NCI-H1048 (cell line): ENCODE measurements around the gene ETAA1.

ENCODE experiments used
- DNase-seq: peaks from one replicate; lab custom pipeline; 2025; lab: John Stamatoyannopoulos, UW

Gene ETAA1

DNA sequence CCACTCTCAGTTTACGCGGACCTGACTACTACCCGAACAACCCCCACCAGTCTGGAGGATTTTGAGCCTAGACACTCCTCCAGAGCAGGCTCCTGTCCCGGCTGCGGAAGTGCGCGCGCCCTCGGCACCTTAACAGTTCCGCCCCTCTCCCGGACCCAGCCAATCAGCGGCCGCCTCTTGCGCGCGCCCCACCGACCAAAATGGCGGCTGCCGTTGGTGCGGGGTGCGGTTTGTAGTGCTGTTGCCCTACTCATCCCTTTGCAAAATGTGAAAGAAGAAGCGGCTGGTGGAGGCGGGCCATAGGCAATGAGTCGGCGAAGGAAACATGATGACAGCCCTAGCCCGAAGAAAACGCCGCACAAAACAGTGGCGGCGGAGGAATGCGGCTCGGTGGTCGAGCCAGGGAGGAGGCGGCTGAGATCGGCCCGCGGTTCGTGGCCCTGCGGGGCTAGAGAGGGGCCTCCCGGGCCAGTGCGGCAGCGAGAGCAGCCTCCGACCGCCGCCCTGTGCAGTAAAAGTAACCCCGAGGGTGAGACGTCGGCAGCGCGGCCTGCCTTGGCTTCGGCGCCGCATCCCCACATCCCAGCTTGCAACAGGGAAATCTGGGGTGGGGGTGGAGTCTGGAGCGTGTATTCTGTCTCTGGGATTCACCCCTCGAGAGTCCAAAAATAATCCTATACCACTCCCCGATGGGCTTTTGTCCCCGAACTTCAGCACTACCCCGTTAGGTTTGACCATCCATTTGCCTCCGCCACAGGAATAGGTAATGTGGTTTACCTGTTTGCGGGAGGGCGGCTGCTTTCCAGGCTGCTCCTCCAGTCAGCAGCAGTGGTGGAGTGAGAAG, at the start of gene ETAA1:
ETAA1 (plus strand) TSS at position 191 of the 844 bp plus-strand sequence; CDS start at position 307, 116 bp downstream.
- peak; percentile 94 for DNase-seq

DNA sequence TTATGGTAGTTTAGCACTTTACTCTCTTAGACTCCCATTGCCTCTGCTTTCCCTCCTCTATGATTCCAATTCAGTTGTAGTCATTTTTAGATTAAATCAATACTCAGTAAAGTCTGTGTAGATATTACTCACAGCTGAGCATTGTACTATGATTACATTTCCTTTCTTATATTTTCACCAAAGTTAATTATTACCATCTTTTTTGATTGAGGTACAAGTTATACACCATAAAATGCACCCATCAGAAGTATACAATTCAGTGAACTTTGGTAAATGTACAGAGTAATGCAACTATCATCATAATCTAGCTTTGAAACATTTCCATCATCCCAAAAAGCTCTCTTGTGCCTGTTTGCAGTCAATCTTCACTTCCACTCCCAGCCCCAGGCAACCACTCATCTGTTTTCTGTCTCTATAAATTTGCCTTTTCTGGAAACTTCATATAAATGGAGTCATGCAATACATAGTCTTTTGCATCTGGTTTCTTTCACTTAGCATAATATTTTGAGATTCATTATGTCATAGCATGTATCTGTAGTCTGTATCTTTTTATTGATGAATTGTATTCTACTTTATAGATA, 30.2 kb upstream of the ETAA1 start:
- no peak for DNase-seq

DNA sequence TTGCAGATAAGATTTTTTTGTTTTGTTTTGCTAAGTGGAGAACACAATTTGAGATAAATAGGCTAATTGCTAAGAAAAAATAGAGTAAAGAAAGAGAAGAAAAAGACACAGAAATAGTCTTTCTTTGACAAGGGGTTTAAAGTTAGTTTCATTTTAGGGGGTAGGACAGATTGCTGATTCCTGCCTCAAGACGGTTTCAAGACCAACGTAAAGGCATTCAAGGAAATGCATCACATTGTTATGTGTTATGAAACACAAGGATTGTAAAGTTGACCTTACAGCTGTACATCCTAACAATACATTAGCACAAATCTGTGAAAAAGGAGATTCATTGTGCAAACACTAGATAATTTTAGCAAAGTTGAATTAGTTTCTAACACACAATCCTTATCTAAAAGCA, 22.7 kb upstream of the ETAA1 start:
- no peak for DNase-seq

DNA sequence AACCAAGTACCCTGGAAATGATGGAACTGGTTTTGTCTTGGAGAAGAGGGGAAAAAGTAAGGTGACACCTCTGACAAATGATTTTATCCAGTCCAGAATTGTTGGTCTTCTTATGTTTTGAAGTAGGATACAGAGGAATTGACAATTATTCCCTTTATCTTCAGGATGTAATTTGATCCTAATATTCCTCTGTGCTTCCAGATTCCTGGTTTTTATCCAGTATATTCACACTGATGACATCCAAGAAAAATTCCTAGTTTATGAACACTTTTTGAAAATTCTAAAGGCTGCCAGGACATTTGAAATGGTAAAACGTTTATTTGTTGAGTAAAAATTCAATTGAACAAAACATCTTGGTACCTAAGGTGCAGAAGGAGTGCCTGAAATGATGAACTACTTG, 22.2 kb upstream of the ETAA1 start:
- DNase-seq: no peak

DNA sequence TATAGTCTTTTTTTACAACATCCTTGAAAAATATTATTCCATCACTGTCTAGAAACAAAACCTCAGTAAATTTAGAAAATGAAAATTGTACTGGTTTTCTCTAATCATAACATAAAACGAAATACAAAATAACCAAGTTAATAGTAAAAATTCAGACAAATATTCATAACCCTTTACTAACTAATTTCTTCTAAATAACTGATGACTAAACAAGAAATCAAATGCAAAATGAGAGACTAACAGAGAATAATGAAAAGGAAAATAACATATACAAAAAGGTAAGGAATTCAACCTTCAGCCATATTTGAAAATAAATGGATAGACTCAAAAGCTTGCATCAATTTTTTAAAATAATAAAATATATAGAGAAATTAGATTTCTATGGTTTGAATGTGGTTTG, 18.6 kb upstream of the ETAA1 start:
- DNase-seq: no peak

DNA sequence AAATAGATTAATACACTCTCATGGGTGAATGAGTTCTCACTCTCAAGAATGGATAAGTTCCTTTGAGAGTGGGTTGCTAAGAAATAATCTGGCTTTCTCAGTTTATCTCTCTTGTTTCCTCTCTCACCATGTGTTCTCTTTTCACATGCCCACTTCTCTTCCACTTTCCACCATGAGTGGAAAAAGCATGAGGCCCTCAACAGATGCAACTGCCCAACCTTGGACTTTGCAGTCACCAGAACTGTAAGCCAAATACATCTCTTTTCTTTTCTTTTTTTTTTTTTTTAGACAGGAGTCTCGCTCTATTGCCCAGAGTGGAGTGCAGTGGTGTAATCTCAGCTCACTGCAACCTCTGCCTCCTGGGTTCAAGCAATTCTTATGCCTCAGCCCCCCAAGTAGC, 18.1 kb upstream of the ETAA1 start:
- no peak for DNase-seq

DNA sequence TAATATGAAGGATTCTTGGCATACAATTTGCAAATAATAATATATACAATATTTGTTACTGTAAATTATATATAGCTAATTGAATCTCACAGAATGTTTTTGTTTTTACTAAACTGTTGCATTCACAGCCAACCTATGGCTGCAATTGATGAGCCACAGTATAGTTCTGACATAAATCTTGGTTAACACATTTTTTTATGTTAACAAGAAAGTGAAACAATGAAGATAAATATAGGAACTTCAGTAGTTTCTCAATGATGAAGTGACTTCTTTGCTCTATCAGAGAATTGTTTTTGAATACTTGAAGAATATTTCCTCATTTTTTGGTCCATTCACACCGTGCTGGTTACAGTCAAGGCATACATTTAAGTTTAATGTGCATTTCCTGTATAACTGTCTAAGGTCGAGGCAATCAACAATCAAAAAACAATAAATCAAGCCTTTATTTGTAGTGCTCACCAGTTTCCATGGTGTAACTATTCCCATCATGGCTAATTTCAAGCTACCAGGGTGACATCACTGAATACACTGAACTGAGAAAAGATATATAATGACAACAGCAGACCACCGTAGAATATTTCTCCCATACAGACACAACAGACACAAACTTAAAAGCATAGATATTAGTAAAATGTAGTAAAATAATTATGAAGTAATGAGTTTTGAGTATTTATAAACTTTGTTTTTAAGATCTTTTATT, 12.9 kb upstream of the ETAA1 start:
- no peak for DNase-seq

DNA sequence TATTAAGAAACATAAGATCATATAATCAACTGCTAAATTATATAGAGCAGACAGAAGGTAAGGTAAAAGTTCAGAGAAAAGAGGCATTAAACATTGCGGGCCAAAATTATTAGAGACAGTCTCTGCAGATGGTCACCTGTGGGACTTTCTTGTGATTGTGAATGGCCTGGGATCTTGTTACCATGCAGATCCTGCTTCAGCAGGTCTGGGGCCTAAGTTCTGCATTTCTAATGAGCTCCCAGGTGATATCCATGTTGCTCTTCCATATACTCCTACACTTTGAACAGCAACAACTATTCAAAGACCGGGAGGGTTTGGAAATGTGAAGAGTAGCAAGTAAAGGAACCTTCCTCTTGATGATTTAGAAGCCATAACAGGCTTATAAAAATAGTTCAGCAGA, 8.5 kb upstream of the ETAA1 start:
- no peak for DNase-seq

DNA sequence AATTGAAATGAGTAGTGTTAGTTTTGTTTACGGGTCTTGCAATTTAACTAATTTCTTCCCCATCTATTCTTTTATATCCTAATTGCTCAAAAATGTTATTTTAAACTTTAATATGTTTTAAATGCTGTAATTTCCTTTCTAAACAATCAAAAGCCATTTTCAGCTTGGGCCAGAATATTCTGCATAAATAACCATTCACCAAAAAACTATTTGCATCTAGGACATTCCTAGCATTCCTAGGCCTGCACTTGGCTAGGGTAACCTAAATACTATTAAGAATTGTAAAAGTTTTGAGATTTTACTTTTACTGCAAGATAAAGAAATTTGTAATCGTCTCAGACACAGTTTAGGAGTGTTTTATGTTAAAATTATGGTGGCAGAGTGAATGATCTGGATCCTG, 7.8 kb upstream of the ETAA1 start:
- no peak for DNase-seq

DNA sequence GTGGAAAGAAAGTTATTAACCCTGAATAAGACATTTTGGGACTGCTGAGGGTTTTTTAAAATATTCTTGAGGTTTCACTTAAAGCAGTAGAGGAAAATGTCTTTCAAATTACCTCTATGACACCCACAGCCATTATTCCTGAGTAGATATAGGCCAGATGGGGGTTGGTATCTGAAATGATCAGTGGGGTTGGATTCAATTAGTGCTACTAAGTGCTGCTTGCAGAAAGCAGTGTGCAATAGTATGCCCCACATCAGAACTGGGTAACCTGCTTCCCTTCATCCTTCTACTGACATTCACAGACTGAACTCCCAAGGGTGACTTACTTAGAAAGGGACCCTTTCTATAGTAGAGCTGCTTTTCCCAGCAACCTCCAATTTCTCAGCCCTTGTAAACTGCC, 7.3 kb upstream of the ETAA1 start:
- DNase-seq: no peak

DNA sequence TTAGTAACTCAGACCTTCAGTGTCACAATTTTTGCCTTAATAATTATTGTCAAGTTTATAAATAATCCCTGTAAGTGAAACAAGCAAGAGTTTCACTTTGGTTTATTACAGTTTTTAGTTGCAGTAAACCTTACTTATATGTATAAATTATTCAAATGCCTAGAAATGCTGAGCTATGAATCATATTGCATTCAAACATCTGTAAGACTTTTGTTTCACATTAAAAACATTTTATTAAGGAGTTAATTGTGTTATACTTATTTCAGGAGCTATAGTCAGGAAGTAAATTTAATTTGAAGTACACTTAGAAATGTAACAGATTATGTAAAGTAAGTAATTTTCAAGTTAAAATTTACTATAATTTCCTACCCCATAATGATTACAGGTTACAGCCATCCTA, 3.9 kb upstream of the ETAA1 start:
- DNase-seq: no peak

DNA sequence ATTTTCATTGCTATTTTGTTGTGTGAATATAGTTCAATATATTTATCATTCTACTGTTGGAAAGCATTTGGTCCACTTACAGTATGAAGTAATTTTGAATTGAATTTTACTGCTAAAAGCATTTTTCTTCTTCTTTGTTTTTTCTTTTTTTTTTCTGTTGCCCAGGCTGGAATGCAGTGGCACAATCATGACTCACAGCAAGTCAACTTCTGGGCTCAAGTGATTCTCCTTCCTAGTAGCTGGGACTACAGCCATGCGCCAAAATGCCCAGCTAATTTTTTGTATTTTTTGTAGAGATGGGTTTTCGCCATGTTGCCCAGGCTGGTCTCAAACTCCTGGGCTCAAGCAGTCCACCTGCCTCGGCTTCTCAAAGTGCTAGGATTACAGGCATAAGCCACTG, 2.4 kb upstream of the ETAA1 start:
- no peak for DNase-seq

DNA sequence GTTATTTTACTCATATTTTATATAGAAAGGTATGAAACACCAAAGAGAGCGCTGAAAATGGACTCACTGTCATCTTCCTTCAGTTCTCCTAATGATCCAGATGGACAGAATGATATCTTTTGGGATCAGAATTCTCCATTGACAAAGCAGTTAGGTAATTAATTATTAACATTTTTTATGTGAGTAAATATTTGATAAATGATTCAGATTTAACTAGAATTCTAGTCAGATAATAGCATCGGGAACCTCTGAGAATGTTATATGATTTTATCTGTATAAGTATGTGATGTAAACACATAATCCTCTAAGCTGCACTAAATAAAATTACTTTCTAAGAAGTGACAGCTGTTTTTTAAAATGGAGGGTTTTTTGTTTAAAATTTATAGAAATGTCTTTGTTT, 2.0 kb downstream of the ETAA1 start:
- no peak for DNase-seq

DNA sequence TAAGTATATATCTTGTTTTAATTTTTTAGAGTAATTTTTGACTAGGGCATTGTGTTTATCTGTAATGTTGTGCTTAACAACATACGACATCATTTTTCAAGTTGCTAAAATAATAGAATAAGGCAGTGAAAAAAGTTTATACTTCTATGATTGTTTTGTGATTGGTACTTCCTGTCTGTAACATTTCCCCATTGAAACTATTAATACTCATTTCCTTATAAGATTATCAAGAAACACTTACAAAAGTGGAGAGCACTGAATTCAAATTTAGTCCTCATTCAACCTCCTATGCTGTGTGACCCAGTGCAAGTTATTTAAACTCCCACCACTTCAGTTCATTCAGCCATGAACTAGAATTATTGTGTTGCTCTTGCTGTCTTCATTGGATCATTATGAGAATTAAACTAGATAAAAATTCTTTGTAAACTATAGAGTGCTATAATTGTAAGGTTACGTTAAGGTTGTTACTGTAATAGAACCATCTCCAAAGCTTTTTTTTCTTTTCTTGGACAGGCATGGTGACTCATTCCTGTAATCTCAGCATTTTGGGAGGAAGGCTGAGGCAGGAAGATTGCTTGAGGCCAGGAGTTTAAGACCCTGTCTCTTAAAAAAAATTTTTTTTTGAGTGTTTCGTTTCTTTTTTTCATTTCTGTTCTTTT, 2.8 kb downstream of the ETAA1 start:
- DNase-seq: no peak

DNA sequence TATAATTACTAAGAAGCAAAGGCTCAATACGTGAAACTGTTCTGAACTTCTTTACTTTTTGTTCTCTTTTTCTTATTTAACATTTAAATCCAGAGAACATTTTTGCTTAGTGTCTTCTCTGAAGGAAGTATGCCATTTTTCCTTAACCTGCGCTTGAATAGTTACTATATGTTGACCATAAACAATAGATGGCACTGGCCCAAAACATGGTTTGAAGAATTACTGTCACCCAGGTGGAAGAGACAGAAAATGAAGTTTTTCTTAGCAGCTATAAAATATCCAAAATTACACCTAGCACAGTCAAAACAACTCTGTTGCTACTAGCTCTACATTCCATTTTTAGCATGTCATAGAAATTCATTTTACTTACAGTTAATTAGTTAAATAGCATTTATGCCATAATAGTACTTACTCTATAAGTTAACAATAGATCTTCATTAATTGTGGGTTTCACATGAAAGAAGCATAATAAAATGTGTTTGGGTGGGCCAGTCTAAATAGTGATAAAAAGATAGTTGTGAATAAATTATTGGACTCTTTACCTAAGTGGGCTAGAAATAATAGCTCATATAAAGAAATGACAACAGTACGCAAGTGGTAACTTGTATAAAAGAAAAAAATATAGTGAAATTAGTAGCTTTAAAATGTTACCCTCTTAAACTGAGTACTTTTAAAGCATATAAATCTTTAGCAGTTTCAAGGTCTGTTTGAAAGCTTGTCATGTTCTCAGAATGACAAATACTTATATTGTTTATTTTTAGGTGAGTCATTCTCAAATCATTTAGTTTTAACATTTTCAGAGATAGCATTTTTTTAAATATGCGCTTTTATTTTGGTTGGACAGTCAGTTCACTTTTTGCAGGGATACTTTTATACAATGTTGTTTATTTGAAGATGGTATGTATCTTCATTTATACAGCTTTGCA, 3.7 kb downstream of the ETAA1 start:
- DNase-seq: no peak

DNA sequence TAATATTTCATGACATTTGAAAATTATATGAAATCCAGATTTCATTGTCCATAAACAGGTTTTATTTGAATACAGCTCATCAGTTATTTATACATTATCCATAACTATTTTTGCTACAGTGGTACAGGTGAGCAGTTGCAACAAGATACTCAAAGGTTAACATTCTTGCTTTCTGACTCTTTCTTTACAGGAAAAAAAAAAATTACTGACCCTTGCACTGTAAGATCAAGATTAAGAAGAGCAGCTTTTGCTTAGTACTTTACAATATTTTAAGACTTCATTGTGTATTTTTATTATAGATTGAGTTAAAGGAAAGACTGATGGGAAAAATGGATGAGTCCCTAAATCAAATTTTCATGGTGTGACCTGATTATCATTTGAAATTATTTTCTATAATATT, 11.2 kb downstream of the ETAA1 start:
- no peak for DNase-seq

DNA sequence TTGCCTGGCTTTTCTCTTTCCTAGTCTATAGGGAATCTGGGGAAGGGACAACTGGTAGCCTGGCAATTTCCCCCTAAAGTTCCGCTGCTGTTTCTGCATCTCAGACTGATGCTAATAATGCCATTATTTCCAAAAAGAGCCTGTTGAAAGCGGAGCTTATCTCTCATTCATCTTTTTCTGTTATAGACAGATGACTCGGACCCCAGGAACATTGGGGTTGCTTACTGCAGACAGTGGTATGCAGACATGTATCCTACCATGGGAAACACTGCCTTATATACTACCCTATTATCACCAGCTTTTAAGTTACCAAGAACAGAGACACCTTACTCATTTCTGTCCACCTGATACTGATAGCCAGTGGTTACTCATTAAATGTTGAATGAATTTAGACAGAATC, 15.3 kb downstream of the ETAA1 start:
- no peak for DNase-seq

DNA sequence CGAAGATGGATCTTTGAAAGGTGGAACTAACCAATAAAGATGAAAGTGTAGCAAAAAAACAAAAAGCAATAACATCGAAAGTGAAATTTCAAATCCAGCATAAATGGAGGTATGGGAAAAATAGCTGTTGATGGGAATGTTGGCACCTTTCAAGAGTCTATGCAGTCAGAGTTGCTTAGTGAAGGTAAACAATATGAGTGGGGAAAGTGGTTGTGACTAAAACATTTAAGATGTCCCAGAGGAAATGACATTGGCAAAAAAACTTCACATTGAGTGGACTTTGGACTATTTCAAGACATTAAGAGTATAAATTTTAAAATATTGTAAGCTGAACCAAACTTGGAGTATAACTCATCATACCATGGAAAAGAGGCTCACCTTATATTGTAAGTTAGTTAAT, 17.7 kb downstream of the ETAA1 start:
- DNase-seq: no peak

DNA sequence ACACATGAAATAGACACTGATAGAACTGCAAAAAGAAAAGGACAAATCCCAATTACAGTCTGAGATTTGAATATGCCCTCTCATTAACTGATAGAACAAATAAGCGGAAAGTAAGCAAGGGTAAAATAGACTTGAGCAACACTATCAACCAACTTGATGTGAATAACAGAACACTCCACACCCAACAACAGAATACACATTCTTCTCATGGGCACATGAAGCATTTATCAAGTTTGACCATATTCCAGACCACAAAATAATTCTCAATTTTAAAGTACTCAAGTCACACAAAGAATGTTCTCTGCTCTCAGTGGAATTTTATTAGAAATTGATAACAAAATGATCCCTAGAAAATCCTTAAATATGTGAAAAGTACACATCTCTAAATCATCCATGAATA, 19.0 kb downstream of the ETAA1 start:
- no peak for DNase-seq

DNA sequence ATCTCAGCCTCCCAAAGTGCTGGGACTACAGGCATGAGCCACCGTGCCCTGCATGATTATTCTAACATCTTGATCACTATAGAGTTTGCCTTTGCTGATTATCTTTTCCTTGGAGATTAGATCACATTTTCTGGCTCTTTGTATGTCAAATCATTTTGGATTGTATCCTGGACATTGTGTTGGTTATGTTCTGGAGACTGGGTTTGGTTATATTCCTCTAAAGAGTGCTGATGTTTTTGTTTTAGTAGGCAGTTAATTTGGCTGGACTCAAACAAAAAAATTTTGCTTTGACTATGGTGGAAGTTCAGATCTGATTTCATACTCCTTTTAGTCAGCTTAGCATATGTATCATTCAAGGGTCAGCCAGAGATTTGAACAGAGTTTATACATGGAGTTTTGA, 26.4 kb downstream of the ETAA1 start:
- no peak for DNase-seq

DNA sequence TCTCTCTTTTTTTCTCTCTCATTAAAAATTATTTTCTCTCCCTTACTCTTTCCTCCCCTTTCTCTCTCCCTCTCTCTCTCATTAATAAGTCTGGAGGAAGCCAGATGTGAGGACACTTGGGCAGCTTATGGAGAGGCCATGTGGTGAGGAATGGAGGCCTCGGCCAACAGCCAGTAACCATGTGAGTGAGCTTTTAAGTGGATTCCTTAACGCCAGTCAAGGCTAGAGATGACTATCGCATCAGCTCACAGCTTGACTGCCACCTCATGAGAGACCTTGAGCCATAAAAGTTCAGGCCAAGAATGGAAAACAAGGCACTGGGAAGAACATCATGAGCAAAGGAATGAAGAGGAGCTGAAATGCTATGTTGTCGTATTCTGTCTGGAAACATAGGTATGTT, 39.1 kb downstream of the ETAA1 start:
- no peak for DNase-seq

DNA sequence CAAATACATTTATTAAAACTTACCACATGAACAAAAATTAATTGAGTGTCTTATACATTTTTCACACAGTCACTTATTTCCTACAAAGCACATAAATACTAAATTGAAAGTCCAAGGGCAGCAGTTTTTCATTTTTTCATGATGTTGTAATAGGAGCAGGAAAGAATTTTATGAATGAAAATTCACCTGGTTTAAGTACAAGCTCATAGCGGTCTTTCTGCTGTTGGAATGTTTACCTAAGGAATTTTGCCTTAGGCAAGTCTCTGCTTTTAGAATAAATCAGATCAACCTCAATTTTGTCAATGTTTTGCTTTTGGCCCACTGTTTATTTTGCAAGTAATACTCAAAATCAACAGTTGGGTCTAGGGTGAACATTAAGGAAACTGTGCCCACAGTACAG, 40.0 kb downstream of the ETAA1 start:
- no peak for DNase-seq
